Parathyroid adenoma (tissue), 2 donors: Measurements from ENCODE around the gene MAGI1.

ENCODE experiments used
- H2AFZ ChIP-seq: fragments of 300-600 bp; sonication (generic); one replicate; pipeline ENCODE4 v1.7.0; 2017; ENCODE audit warnings: antibody characterized with exemption, mild to moderate bottlenecking
- H3K27ac ChIP-seq: fragments of 300-600 bp; sonication (generic); one replicate; pipeline ENCODE4 v1.7.0; 2017
- H3K27me3 ChIP-seq: fragments of 300-600 bp; sonication (generic); one replicate; pipeline ENCODE4 v1.7.0; 2017; ENCODE audit warnings: low read length; ENCODE audit not compliant: control insufficient read depth, insufficient read depth
- H3K36me3 ChIP-seq: fragments of 300-600 bp; sonication (generic); one replicate; pipeline ENCODE4 v1.7.0; 2017; ENCODE audit warnings: low read length; ENCODE audit not compliant: control insufficient read depth, insufficient read depth
- H3K4me1 ChIP-seq: fragments of 300-600 bp; sonication (generic); one replicate; pipeline ENCODE4 v1.7.0; 2017; ENCODE audit warnings: control low read depth
- H3K4me2 ChIP-seq: fragments of 300-600 bp; sonication (generic); one replicate; pipeline ENCODE4 v1.7.0; 2017; ENCODE audit warnings: low read length
- H3K4me3 ChIP-seq: fragments of 300-600 bp; sonication (generic); one replicate; pipeline ENCODE4 v1.7.0; 2017; ENCODE audit warnings: low read depth, low read length
- H3K79me2 ChIP-seq: fragments of 300-600 bp; sonication (generic); one replicate; pipeline ENCODE4 v1.7.0; 2017; ENCODE audit warnings: control low read depth
- H3K9ac ChIP-seq: fragments of 300-600 bp; sonication (generic); one replicate; pipeline ENCODE4 v1.7.0; 2017; ENCODE audit warnings: mild to moderate bottlenecking
- H3K9me3 ChIP-seq: fragments of 300-600 bp; sonication (generic); one replicate; pipeline ENCODE4 v1.7.0; 2017; ENCODE audit warnings: low read length; ENCODE audit not compliant: control insufficient read depth
- CTCF ChIP-seq: fragments of 300-600 bp; sonication (generic); IDR thresholded peaks from one replicate; pipeline ENCODE4 v1.7.0; 2017; ENCODE audit warnings: antibody characterized with exemption, mild to moderate bottlenecking
- donor health status: primary hyperparathyroidism.

MAGI1 gene

GRCh38 chr3:65449841-65450428 lies 588.8 kb downstream of the MAGI1 start:
- no peaks in the 10 kb centered on the region for H3K4me1 ChIP-seq
- no peaks in the 10 kb centered on the region for H3K27me3 ChIP-seq
- H3K27ac ChIP-seq = no peak overlapping the region
- H3K79me2 ChIP-seq = no peaks in the 10 kb centered on the region
- H3K36me3 ChIP-seq = no peaks in the 10 kb centered on the region
- H3K9ac ChIP-seq = no peak overlapping the region
- no peak overlapping the region for H3K4me2 ChIP-seq
- no peak for TF ChIP-seq CTCF
- H2AFZ ChIP-seq = no peak overlapping the region
- no peak overlapping the region for H3K4me3 ChIP-seq
- H3K9me3 ChIP-seq = no peaks in the 10 kb centered on the region

GRCh38 chr3:65448120-65448519 lies 590.6 kb downstream of the MAGI1 start:
- Histone ChIP-seq H2AFZ (no peak overlapping the region), H3K27ac (no peak overlapping the region), H3K9ac (no peak overlapping the region), H3K4me3 (no peak overlapping the region), H3K9me3 (no peaks in the 10 kb centered on the region), H3K79me2 (no peaks in the 10 kb centered on the region), H3K4me1 (no peaks in the 10 kb centered on the region), H3K36me3 (no peaks in the 10 kb centered on the region), H3K27me3 (no peaks in the 10 kb centered on the region), H3K4me2 (no peak overlapping the region)
- no peak for TF ChIP-seq CTCF

- Histone ChIP-seq H2AFZ (no peak overlapping the region), H3K9me3 (no peaks in the 10 kb centered on the region), H3K27me3 (no peaks in the 10 kb centered on the region), H3K4me2 (no peak overlapping the region), H3K36me3 (no peaks in the 10 kb centered on the region), H3K4me3 (no peak overlapping the region), H3K4me1 (no peaks in the 10 kb centered on the region), H3K9ac (no peak overlapping the region), H3K27ac (no peak overlapping the region), H3K79me2 (no peaks in the 10 kb centered on the region)
- TF ChIP-seq CTCF = no peak
These were observed 593.0 kb downstream of the MAGI1 start for GRCh38 chr3:65445573-65446169.

GRCh38 chr3:65444447-65444815 lies 594.3 kb downstream of the MAGI1 start:
- TF ChIP-seq CTCF = no peak
- Histone ChIP-seq H3K27me3 (no peaks in the 10 kb centered on the region), H3K36me3 (no peaks in the 10 kb centered on the region), H3K27ac (no peak overlapping the region), H3K4me2 (no peak overlapping the region), H2AFZ (no peak overlapping the region), H3K4me1 (no peaks in the 10 kb centered on the region), H3K79me2 (no peaks in the 10 kb centered on the region), H3K9ac (no peak overlapping the region), H3K4me3 (no peak overlapping the region), H3K9me3 (no peaks in the 10 kb centered on the region)
